ENCODE data around the gene TEX50.
"Not testable (repeated sequence)": the region's sequence is repeated elsewhere in the genome, so short reads cannot be mapped to it uniquely, and the experiment has no call there.

Gene TEX50

DNA sequence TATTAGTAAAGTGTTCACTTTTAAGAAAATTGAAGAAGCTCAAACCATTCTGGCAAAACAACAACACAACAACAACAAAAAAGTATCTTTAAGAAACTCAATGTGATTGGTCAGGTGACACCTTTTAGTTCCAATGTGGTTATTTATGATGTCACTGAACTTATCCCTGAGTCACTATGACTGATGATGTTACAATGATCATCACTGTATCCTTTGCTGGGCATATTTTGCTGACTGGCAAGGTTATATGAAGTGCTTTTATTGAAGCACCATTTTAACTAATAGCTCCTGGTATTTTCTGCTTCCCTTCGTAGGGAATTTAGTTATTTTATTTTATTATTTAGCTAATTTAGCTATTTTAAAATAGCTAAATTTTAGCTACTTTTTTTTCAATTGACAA, at the start of gene TEX50:
TEX50 (plus strand) TSS at position 223 of the 400 bp plus-strand sequence. CDS start 184 bp downstream, outside the sequence.
- no peak for DNase-seq

DNA sequence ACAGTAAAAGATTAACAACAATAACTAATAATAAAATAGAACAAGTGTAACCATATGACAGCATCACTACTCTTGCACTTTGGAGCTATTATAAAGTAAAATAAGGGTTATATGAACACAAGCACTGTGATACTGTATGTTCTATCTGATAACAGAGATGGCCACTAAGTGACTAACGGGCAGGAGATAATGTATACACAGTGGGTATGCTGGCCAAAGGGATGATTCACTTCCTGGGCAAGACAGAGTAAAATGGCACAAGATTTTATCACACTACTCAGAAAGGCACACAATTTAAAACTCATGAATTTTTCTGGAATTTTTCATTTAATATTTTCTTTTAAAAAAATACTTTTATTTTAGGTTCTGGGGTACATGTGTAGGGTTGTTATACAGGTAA, 44.6 kb upstream of the TEX50 start:
- DNase-seq = no peak

- DNase-seq = not testable (repeated sequence)
These were observed 44.0 kb upstream of the TEX50 start for GRCh38 chr1:173591138-173591537.

- no peak for DNase-seq
These were observed 38.9 kb upstream of the TEX50 start for GRCh38 chr1:173596097-173596825.

- DNase-seq = no peak
These were observed 33.5 kb upstream of the TEX50 start for GRCh38 chr1:173601588-173601987.

DNA sequence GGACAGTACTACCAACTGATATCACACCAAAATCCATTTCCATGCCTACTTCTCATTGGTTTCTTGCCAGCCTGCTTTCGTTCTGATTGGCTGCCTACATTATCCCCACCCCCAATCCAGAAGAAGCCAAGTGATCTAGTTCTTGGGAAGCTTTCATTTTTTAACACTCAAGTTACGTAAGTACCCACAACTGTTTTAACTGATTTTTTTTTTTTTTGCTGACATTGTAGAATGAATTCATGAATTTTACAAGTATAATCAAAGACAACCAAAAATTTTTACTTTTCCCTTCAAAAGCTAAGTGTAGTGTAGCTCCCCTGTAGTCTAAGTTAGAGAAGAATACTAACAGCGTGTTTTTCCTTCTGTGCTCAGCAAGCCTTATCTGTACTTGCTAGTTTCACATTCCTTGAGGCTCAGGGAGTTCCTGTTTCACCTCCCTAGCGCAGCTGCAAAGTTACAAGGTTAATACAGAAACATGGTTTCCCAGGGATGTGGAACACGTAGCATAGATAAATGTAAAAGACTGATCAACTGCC, 32.0 kb upstream of the TEX50 start, which contains the start of gene SLC9C2:
SLC9C2 (minus strand) TSS at position 17 of the 536 bp plus-strand sequence. CDS start 1,296 bp downstream, outside the sequence.
- no peak for DNase-seq

- no peak for DNase-seq
These were observed 26.5 kb upstream of the TEX50 start for GRCh38 chr1:173608503-173609216.

GRCh38 chr1:173613086-173613485, 22.1 kb upstream of the TEX50 start:
- DNase-seq = not testable (repeated sequence)

GRCh38 chr1:173616859-173617258, 18.3 kb upstream of the TEX50 start:
- DNase-seq = no peak

- no peak for DNase-seq
These were observed 7.9 kb upstream of the TEX50 start for GRCh38 chr1:173627269-173627668.

- DNase-seq = no peak
These were observed 6.2 kb upstream of the TEX50 start for GRCh38 chr1:173628888-173629287.

DNA sequence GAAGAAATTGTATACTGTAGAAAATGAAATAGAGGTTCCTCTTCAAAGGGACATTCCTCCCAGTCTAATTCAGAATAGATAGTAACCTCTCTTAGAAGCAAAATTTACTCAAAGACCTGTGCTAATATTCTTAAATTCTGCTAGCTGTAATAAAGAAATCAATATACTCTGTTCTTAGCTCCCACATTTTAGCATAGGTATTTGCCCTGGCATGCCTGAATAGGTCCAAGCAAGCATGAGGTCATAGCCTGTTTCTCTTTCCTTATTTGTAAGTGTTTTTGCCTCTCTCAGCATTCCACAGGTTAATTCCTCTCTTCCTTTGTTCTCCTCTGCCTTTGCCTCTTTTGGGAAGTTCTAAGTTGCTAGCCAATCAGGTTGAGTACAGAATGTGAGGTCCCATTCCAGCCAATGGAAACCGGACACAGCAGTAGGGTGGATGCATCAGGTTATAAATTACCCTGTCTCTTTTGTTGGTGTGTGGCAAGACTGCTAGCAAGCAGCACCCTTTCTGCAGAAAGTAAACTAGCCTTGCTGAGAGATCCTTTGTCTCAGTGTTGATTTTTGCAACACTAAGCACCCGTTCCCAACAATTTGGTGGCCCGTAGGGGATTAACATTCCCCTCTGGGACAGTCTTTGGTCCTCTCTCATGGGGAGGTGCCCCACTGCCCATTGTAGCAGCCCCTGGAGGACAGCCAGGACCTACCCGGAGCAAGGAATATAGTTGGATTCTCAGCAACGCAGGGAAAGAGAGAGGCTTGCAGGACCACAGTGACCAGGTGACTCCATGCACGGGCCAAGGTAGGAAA, 2.3 kb downstream of the TEX50 start:
- DNase-seq = not testable (repeated sequence)

- DNase-seq = no peak
These were observed 3.2 kb downstream of the TEX50 start for GRCh38 chr1:173638043-173639021.

GRCh38 chr1:173639102-173639501, 4.0 kb downstream of the TEX50 start:
- DNase-seq = no peak

- DNase-seq = peak; percentile 5
These were observed 7.5 kb downstream of the TEX50 start for GRCh38 chr1:173642450-173643139.

DNA sequence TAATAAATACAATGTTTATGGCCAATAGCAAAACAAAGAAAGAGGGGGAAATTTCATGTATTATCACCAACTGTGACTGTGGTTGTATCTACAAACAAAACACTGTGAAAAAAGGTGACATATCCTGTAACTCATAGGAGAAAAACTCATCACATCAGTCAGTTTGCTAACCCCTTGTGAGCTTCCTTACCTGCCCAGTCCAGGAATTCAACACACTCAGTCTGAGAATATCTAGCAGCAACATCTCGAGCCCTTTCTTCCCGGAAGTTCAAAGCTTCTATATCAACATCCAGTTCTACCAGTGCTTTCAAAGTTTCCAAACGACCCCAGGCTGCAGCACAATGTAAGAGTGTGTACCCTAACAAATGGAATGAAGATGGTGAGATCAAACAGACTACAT, 11.5 kb downstream of the TEX50 start:
- no peak for DNase-seq

- DNase-seq = no peak
These were observed 13.9 kb downstream of the TEX50 start for GRCh38 chr1:173648880-173649605.

DNA sequence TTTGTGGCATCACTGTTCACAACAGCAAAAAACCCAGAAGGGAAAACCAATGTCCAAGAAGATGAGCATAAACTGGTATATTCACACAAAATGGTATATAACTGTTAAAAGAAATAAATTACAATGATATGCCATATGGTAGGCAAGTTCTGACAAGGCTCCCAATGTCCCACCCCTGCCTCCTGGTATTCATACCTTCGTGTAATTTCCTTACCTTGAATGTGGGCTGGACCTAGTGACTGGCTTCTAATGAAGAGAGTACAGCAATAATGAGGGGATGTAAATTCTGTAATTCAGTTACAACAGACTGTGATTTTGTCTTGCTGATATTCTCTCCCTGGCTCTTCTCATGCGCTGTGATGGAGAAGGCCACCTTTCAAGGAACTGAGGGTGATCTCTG, 25.2 kb downstream of the TEX50 start:
- DNase-seq = no peak

DNA sequence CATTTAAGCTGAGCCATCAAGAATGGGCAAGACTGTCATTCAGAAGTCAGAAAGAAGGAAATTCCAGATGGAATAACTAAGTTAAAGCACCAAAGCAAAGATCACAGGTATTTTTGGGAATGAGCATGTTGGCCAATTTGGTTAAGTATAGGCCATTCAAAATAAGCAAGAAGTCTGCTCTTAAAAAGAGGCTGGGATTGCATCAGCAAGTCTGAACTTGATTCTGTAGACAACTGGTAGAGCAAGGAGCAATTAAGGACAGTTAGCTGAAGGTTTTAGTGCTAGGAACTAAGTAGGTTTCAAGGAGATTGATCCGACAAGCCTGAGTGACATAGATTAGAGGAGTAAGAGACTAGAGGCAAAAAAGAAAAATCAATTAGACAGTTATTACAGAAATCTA, 26.1 kb downstream of the TEX50 start:
- no peak for DNase-seq

- no peak for DNase-seq
These were observed 26.6 kb downstream of the TEX50 start for GRCh38 chr1:173661763-173662162.

GRCh38 chr1:173663159-173663558, 28.0 kb downstream of the TEX50 start:
- DNase-seq = no peak

All from fibroblast of skin of right biceps (primary cell).